K562 (cell line): Measurements from ENCODE around the gene CD9. TPM values are rescaled to one million over a fixed set of nuclear protein-coding genes. Genes with fewer than 3 reads are reported as not detected.

ENCODE experiments used
- ATAC-seq: fragments of 200-7000 bp; cut with Tn5 transposase; 3 replicates; pipeline ENCODE4 v1.9.1; 2020; ENCODE audit warnings: moderate library complexity
- BruUV-seq: library from RNA; stranded (reverse); fragments of 400-500 nt; replicated peaks from 2 replicates; lab custom pipeline; 2021; lab: Mats Ljungman, UMichigan
- CTCF ChIA-PET: fragments of 300-600 bp; formaldehyde crosslinking; extraction: SDS; loops from one replicate; lab custom pipeline; 2021; ENCODE audit warnings: low intra/inter-chr PET ratio; lab: Yijun Ruan, JAX
- POLR2A ChIA-PET: fragments of 300-600, 350-650 bp; sonication (Branson Sonifier 250); formaldehyde crosslinking; extraction: SDS; loops from one replicate; lab custom pipeline; 2021; ENCODE audit warnings: antibody characterized with exemption, inconsistent platforms; lab: Yijun Ruan, JAX
- DNase-seq, 4 experiments: peaks; one replicate each; pipeline versions ENCODE4 v3.0.0 to v3.0.0-alpha.2; 2011 to 2018; ENCODE audit warnings: low spot score in 3 of 4, mixed read lengths in 3 of 4; ENCODE audit errors: extremely low read depth in 1 of 4
- FAIRE-seq: peaks from 2 replicates; lab custom pipeline; 2011; peaks lifted over from hg19 to GRCh38; lab: Jason Lieb, UNC
- H2AFZ ChIP-seq: 2 replicates; pipeline ENCODE4 v1.6.0; 2011; ENCODE audit warnings: low read depth, low read length, control low read depth, inconsistent platforms
- H3K27ac ChIP-seq: fragments of 200-600 bp; 3 replicates; pipeline ENCODE4 v1.8.0; 2011; ENCODE audit warnings: low read depth, mild to moderate bottlenecking, control low read depth, inconsistent platforms, low read length, moderate library complexity, mixed read lengths; ENCODE audit errors: extremely low read depth
- H3K27me3 ChIP-seq, 2 experiments: fragments of 300-600 bp in 1 of 2; 2 replicates in 1 of 2; 3 replicates in 1 of 2; pipeline versions ENCODE4 v1.6.0 to v1.8.0; 2011; ENCODE audit warnings: inconsistent platforms in 2 of 2, low read length in 2 of 2, mild to moderate bottlenecking in 1 of 2, mixed read lengths in 1 of 2, moderate library complexity in 1 of 2; ENCODE audit not compliant: control insufficient read depth in 2 of 2, insufficient read depth in 2 of 2
- H3K36me3 ChIP-seq: fragments of 300-600 bp; 3 replicates; pipeline ENCODE4 v1.8.0; 2011; ENCODE audit warnings: mild to moderate bottlenecking, low read length, inconsistent platforms; ENCODE audit not compliant: control insufficient read depth, insufficient read depth
- H3K4me1 ChIP-seq, 2 experiments: fragments of 200-600 bp in 1 of 2; replicated peaks in 1 of 2; 2 replicates in 1 of 2; 3 replicates in 1 of 2; pipeline versions ENCODE4 v1.5.1 to v1.8.0; 2011; ENCODE audit warnings: inconsistent platforms in 2 of 2, low read length in 2 of 2, mild to moderate bottlenecking in 1 of 2, mixed read lengths in 1 of 2, moderate library complexity in 1 of 2; ENCODE audit not compliant: control insufficient read depth in 2 of 2, insufficient read depth in 2 of 2
- H3K4me2 ChIP-seq: 2 replicates; pipeline ENCODE4 v1.6.1; 2011; ENCODE audit warnings: low read length, control low read depth, inconsistent platforms, mixed read lengths; ENCODE audit not compliant: insufficient read depth
- H3K4me3 ChIP-seq: fragments of 200-600 bp; sonication (generic), shearing (Covaris generic); 2 replicates; pipeline ENCODE4 v1.5.1; 2016; ENCODE audit warnings: control low read depth, inconsistent platforms
- H3K79me2 ChIP-seq: fragments of 200-600 bp; 3 replicates; pipeline ENCODE4 v1.8.0; 2011; ENCODE audit warnings: low read length, inconsistent platforms; ENCODE audit not compliant: control insufficient read depth, insufficient read depth
- H3K9ac ChIP-seq, 2 experiments: 2 replicates each; pipeline versions ENCODE4 v1.6.0 to v1.6.1; 2011; ENCODE audit warnings: low read depth in 2 of 2, low read length in 2 of 2, control low read depth in 1 of 2, inconsistent platforms in 1 of 2, mild to moderate bottlenecking in 1 of 2, mixed read lengths in 1 of 2; ENCODE audit not compliant: insufficient read depth in 1 of 2
- H3K9me1 ChIP-seq: one replicate; pipeline ENCODE4 v1.6.0; 2011; ENCODE audit warnings: inconsistent platforms, mild to moderate bottlenecking, low read length, moderate library complexity; ENCODE audit not compliant: control insufficient read depth, insufficient read depth
- H3K9me3 ChIP-seq: replicated peaks from 2 replicates; pipeline ENCODE4 v1.5.1; 2011; ENCODE audit warnings: low read depth, low read length, inconsistent platforms; ENCODE audit not compliant: control insufficient read depth, insufficient read depth
- H4K20me1 ChIP-seq: replicated peaks from 2 replicates; pipeline ENCODE4 v1.6.1; 2011; ENCODE audit warnings: low read length, inconsistent platforms, mixed read lengths; ENCODE audit not compliant: control insufficient read depth, insufficient read depth
- BDP1 ChIP-seq: IDR thresholded peaks from 3 replicates; pipeline ENCODE4 v1.6.1; 2011; ENCODE audit not compliant: insufficient read length, insufficient read depth
- CHCHD3 ChIP-seq: fragments of 250-450 bp; sonication (Bioruptor Pico); IDR thresholded peaks from 2 replicates; pipeline ENCODE4 v2.1.2; 2022; ENCODE audit warnings: mild to moderate bottlenecking
- E2F8 ChIP-seq: fragments of 450-650 bp; IDR thresholded peaks from 2 replicates; pipeline ENCODE4 v1.7.1; 2018; ENCODE audit warnings: mild to moderate bottlenecking, low read depth; ENCODE audit not compliant: partially characterized antibody
- EGR1 ChIP-seq: fragments of 450-650 bp; conservative IDR thresholded peaks from 2 replicates; pipeline ENCODE4 v1.6.1; 2017; ENCODE audit warnings: mild to moderate bottlenecking
- HLTF ChIP-seq: fragments of 450-650 bp; IDR thresholded peaks from 2 replicates; pipeline ENCODE4 v1.6.1; 2016
- ID3 ChIP-seq, 2 experiments: fragments of 250-450 bp in 1 of 2; fragments of 450-650 bp in 1 of 2; sonication (Bioruptor Pico) in 1 of 2; IDR thresholded peaks; 2 replicates each; pipeline versions ENCODE4 v1.6.1 to v1.8.0; 2016 to 2021; ENCODE audit warnings: mild to moderate bottlenecking in 2 of 2, moderate library complexity in 2 of 2, missing compliant biosample characterization in 1 of 2, missing genetic modification characterization in 1 of 2
- NFE2L1 ChIP-seq: fragments of 450-650 bp; IDR thresholded peaks from 2 replicates; pipeline ENCODE4 v1.6.1; 2016; ENCODE audit warnings: missing genetic modification characterization, low read depth, mild to moderate bottlenecking, missing compliant biosample characterization, moderate library complexity, borderline replicate concordance
- NRF1 ChIP-seq, 2 experiments: fragments of 450-650 bp; IDR thresholded peaks in 1 of 2; conservative IDR thresholded peaks in 1 of 2; 2 replicates each; pipeline ENCODE4 v1.6.1; 2014; ENCODE audit warnings: mild to moderate bottlenecking in 2 of 2
- PTTG1 ChIP-seq: fragments of 450-650 bp; IDR thresholded peaks from 2 replicates; pipeline ENCODE4 v1.6.1; 2016; ENCODE audit warnings: low read depth, mild to moderate bottlenecking, missing genetic modification characterization, missing compliant biosample characterization
- SETDB1 ChIP-seq: IDR thresholded peaks from one replicate; pipeline ENCODE4 v1.6.1; 2012; ENCODE audit warnings: low read length, control low read depth, inconsistent platforms
- SNIP1 ChIP-seq: fragments of 450-650 bp; IDR thresholded peaks from 2 replicates; pipeline ENCODE4 v1.7.1; 2017; ENCODE audit warnings: low read depth, mild to moderate bottlenecking
- ZBTB12 ChIP-seq: fragments of 250-450 bp; sonication (Bioruptor Pico); IDR thresholded peaks from 2 replicates; pipeline ENCODE4 v1.4.0; 2020
- ZNF316 ChIP-seq: fragments of 450-650 bp; IDR thresholded peaks from 2 replicates; pipeline ENCODE4 v1.6.1; 2016
- WGBS: fragments of 100-300 bp; shearing (Covaris generic); methylation state at CpG from one replicate; pipeline ENCODE4 v1.1.6; 2016; ENCODE audit warnings: low coverage, mixed read lengths; ENCODE audit not compliant: insufficient coverage; ENCODE audit errors: missing lambda C conversion rate; 5-methylcytosine and 5-hydroxymethylcytosine counted together
- in situ Hi-C: fragments of 300-500 bp; cut with MboI; formaldehyde crosslinking; loops from 4 replicates; pipeline ENCODE4 v1.15.0; 2018; ENCODE audit warnings: inconsistent platforms, mixed read lengths
- intact Hi-C: fragments of 100-400 bp; cut with micrococcal nuclease; formaldehyde crosslinking; loops from 2 replicates; pipeline ENCODE4 v1.14.2; 2022
- polyA plus RNA-seq, 8 experiments: library from polyadenylated mRNA; depleted of rRNA in 4 of 8; stranded (reverse) in 5 of 8; unstranded in 3 of 8; fragments of >200 nt; fragmentation: Nextera tagmentation in 2 of 8; fragmentation: Illumina TruSeq in 1 of 8; extraction: Ambion mirVana in 2 of 8; extraction: Trizol in 1 of 8; gene quantifications; 2 replicates each; pipeline versions ENCODE4 v1.2.1 to v1.2.3, GENCODE V29; 2011 to 2014; ENCODE audit warnings: inconsistent platforms in 1 of 8, missing spikeins in 1 of 8
- total RNA-seq, 7 experiments: library from RNA; depleted of rRNA in 6 of 7; stranded (reverse); fragments of >200 nt in 6 of 7; fragmentation: Illumina TruSeq in 2 of 7; extraction: Trizol in 2 of 7; gene quantifications; 2 replicates each; pipeline versions ENCODE4 v1.2.1 to v1.2.3, GENCODE V29; 2011 to 2021; ENCODE audit warnings: low replicate concordance in 1 of 7

The CD9 gene
- total and polyA plus RNA-seq, 9 of the 15 experiments (the other 6 are each of a cell fraction or from before 2014, with no cell fraction given): 0.43 to 5.6 (median 0.62) TPM

- Histone ChIP-seq H3K36me3 (no peaks in the 10 kb centered on the region), H3K4me1 (peaks cover 8 to 23% of the 10 kb centered on the region in 2 experiments; a peak in 4 of 5 replicates)
- no CpG with 5 or more reads among the region's 4 CpGs for WGBS
- no peak for FAIRE-seq
- TF ChIP-seq CHCHD3: no peak
- TF ChIP-seq ZBTB12: no peak
- TF ChIP-seq SNIP1: no peak
- TF ChIP-seq SETDB1: no peak
- TF ChIP-seq NFE2L1 (tag): no peak
- TF ChIP-seq ZNF316: no peak
- no peak for TF ChIP-seq ID3 (CRISPR knock-in tag; IDR thresholded peaks at IDR 0.05)
- TF ChIP-seq ID3 (tag; IDR thresholded peaks at IDR 0.05): no peak
- TF ChIP-seq E2F8: no peak
- TF ChIP-seq EGR1: no peak
- no peak for TF ChIP-seq HLTF
- no peak for TF ChIP-seq BDP1
- TF ChIP-seq NRF1 (conservative IDR thresholded peaks at IDR 0.05 in 1 of 2, IDR thresholded peaks at IDR 0.05 in 1 of 2): no peak
- TF ChIP-seq PTTG1 (tag): no peak
- TF ChIP-seq, all 486 proteins: peak for 0
- H3K79me2 ChIP-seq: no peaks in the 10 kb centered on the region
- no peaks in the 10 kb centered on the region for H4K20me1 ChIP-seq
- H3K4me3 ChIP-seq: no peak overlapping the region
- H3K27me3 ChIP-seq: peaks cover 0 to 4% of the 10 kb centered on the region in 2 experiments; a peak in 2 of 5 replicates
- H3K9me3 ChIP-seq: no peaks in the 10 kb centered on the region
- no peak overlapping the region for H2AFZ ChIP-seq
- in situ Hi-C loops (no loop called here), intact Hi-C loops (no loop called here)
- ChIA-PET POLR2A (interaction anchor here (0.6 to 0.7 kb wide), 3 partner anchors 44 to 68 kb away, joined by 3 read pairs; no protein-coding TSS in a partner anchor), CTCF (interaction anchor here (0.6 kb wide), 1 partner anchor 19 kb away, joined by 3 read pairs; no protein-coding TSS in a partner anchor)
- no peak for ATAC-seq
- no peak overlapping the region for H3K27ac ChIP-seq
- no peaks in the 10 kb centered on the region for H3K9me1 ChIP-seq
- no peak for DNase-seq
- H3K4me2 ChIP-seq: no peak overlapping the region
- 0 out of 4 replicates have a peak overlapping the region, but pooled peaks of 1 of the 2 experiments have one; percentile 36 for H3K9ac ChIP-seq
- no TSS peak for BruUV-seq
Measured at GRCh38 chr12:6273205-6273540, 73.0 kb downstream of the CD9 start.
